ENCODE data around the gene PHF5A. TPM values are rescaled to one million over a fixed set of nuclear protein-coding genes. Genes with fewer than 3 reads are reported as not detected.

The PHF5A gene
- total RNA-seq, 1 experiment from 2014 or later: 80.4 TPM

GRCh38 chr22:41504816-41505215 lies 36.3 kb upstream of the PHF5A start:
- BruUV-seq (replicated peaks): no TSS peak
- Histone ChIP-seq H3K27ac (ENCODE audit: low read length) (no peak overlapping the region), H3K79me2 (ENCODE audit: low read length) (0 out of 2 replicates have a peak, but pooled peaks cover 12% of the 10 kb centered on the region), H3K9me2 (replicated peaks; ENCODE audit: low read length) (no peaks in the 10 kb centered on the region), H3K4me1 (ENCODE audit: insufficient read depth, low read length) (no peaks in the 10 kb centered on the region), H2AFZ (ENCODE audit: low read length) (no peak overlapping the region), H4K20me1 (ENCODE audit: low read length) (no peaks in the 10 kb centered on the region), H3K36me3 (ENCODE audit: low read depth, low read length) (peaks cover 5% of the 10 kb centered on the region), H3K4me3 (ENCODE audit: low read length) (no peak overlapping the region), H3K4me2 (ENCODE audit: low read length) (no peak overlapping the region), H3K27me3 (ENCODE audit: low read length) (no peaks in the 10 kb centered on the region), H3K9me3 (ENCODE audit: low read length) (no peaks in the 10 kb centered on the region), H3K9ac (ENCODE audit: low read length) (no peak overlapping the region), H3F3A (ENCODE audit: low read length, unreplicated experiment) (no peaks in the 10 kb centered on the region)
- ATAC-seq: no peak
- no peak for DNase-seq
- ChIA-PET CTCF (no interaction called here), POLR2A (ENCODE audit: unreplicated experiment) (no interaction called here)
- TF ChIP-seq EZH2phosphoT487 (IDR thresholded peaks at IDR 0.05; ENCODE audit: borderline replicate concordance, low read length) (no peak), EZH2 (IDR thresholded peaks at IDR 0.05; ENCODE audit: low read length, unreplicated experiment) (no peak), CTCF (conservative IDR thresholded peaks at IDR 0.05; ENCODE audit: low read depth, low read length) (no peak)
- intact Hi-C loops (cut with micrococcal nuclease): no loop called here

GRCh38 chr22:41504397-41504796 lies 35.9 kb upstream of the PHF5A start:
- CTCF ChIA-PET: no interaction called here

More at GRCh38 chr22:41504397-41504796, 35.9 kb upstream of the PHF5A start:
- no TSS peak for BruUV-seq (replicated peaks)
- Histone ChIP-seq H4K20me1 (ENCODE audit: low read length) (no peaks in the 10 kb centered on the region), H3K9me3 (ENCODE audit: low read length) (no peaks in the 10 kb centered on the region), H3K9ac (ENCODE audit: low read length) (no peak overlapping the region), H3F3A (ENCODE audit: low read length, unreplicated experiment) (no peaks in the 10 kb centered on the region), H3K4me3 (ENCODE audit: low read length) (no peak overlapping the region), H3K79me2 (ENCODE audit: low read length) (peaks cover 14% of the 10 kb centered on the region; the same call in 1 of the 2 replicates), H3K4me1 (ENCODE audit: insufficient read depth, low read length) (no peaks in the 10 kb centered on the region), H2AFZ (ENCODE audit: low read length) (no peak overlapping the region), H3K36me3 (ENCODE audit: low read depth, low read length) (peaks cover 5% of the 10 kb centered on the region), H3K4me2 (ENCODE audit: low read length) (no peak overlapping the region), H3K9me2 (replicated peaks; ENCODE audit: low read length) (no peaks in the 10 kb centered on the region), H3K27ac (ENCODE audit: low read length) (no peak overlapping the region), H3K27me3 (ENCODE audit: low read length) (no peaks in the 10 kb centered on the region)
- POLR2A ChIA-PET (ENCODE audit: unreplicated experiment): no interaction called here
- no peak for ATAC-seq
- no peak for DNase-seq
- no peak for TF ChIP-seq CTCF (conservative IDR thresholded peaks at IDR 0.05; ENCODE audit: low read depth, low read length)
- TF ChIP-seq EZH2 (IDR thresholded peaks at IDR 0.05; ENCODE audit: low read length, unreplicated experiment): no peak
- intact Hi-C loops (cut with micrococcal nuclease): no loop called here
